ENCODE data around the gene AKAP13.
A peak's percentile ranks its signal among the peaks of the same experiment; 100 is the strongest.
"Not testable (repeated sequence)": the region's sequence is repeated elsewhere in the genome, so short reads cannot be mapped to it uniquely, and the experiment has no call there.

AKAP13 gene

GRCh38 chr15:85430406-85431204 lies 50.2 kb downstream of the AKAP13 start:
- no peak for DNase-seq (ENCODE audit: insufficient read length, low spot score)
- no peak for FAIRE-seq

- no peak for FAIRE-seq
- DNase-seq (ENCODE audit: insufficient read length, low spot score) = no peak
Measured at GRCh38 chr15:85439996-85440395, 59.6 kb downstream of the AKAP13 start.

- DNase-seq (ENCODE audit: insufficient read length, low spot score) (no peak), FAIRE-seq (no peak)
Measured at GRCh38 chr15:85440451-85440850, 60.0 kb downstream of the AKAP13 start.

GRCh38 chr15:85441854-85442253 lies 61.5 kb downstream of the AKAP13 start:
- DNase-seq (ENCODE audit: insufficient read length, low spot score); FAIRE-seq: not testable (repeated sequence)

GRCh38 chr15:85443046-85443445 lies 62.6 kb downstream of the AKAP13 start:
- DNase-seq (ENCODE audit: insufficient read length, low spot score) (no peak), FAIRE-seq (no peak)

GRCh38 chr15:85443593-85444087 lies 63.2 kb downstream of the AKAP13 start:
- FAIRE-seq (peak; percentile 9), DNase-seq (ENCODE audit: insufficient read length, low spot score) (peak; percentile 21)

DNA sequence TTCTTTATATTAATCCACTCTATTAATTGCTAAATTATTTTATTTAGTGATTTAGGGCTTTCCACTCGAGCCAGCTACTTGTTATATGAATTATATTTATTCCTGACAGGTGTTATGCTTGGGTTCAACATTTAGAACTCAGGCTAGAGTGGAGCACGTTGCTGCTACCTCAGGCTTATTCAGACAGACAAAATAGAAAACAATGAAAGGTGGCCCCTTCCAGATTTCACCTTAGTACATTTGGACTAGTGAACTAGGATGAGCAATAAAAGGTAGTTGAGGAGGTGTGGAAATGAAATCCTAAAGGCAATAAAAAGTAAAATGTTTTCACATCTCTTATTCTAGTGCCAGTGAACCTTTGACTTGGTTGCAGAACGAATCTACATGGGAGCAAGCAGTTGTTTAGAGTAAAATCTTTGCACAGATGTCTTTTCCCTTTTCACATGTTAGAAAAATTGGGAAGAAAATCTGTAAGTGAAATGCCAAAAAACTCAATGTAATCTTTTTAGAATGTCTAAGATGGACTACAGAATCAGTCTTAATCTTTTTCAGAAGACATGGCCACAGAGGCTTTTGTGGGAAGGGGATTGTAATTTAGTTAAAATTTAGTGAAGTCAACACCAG lies 63.8 kb downstream of the AKAP13 start:
- FAIRE-seq = no peak

GRCh38 chr15:85445361-85445760 lies 65.0 kb downstream of the AKAP13 start:
- no peak for FAIRE-seq

More for the DNA sequence above, 63.8 kb downstream of the AKAP13 start:
- no peak for DNase-seq (ENCODE audit: insufficient read length, low spot score)

DNA sequence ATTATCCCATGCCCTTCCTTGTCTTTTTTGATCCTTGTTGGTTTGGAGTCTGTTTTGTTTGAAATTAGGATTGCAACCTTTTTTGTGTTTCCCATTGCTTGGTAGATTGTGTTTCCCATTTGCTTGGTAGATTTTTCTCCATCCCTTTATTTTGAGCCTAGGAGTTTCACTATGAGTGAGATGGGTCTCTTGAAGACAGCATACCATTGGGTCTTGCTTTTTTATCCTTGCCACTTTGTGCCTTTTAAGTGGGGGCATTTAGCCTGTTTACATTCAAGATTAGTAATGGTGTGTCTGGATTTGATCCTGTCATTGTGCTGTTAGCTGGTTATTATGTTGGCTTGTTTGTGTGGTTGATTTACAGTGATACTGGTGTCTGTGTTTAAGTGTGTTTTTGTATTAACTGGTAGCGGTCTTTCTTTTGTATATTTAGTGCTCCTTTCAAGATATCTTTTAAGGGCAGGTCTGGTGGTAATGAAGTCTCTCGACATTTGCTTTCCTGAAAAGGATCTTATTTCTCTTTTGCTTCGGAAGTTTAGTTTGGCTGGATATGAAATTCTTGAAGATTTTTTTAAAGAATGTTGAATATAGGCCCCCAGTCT lies 70.8 kb downstream of the AKAP13 start:
- DNase-seq (ENCODE audit: insufficient read length, low spot score) = no peak
- FAIRE-seq = no peak

More at GRCh38 chr15:85445361-85445760, 65.0 kb downstream of the AKAP13 start:
- DNase-seq (ENCODE audit: insufficient read length, low spot score) = no peak

DNA sequence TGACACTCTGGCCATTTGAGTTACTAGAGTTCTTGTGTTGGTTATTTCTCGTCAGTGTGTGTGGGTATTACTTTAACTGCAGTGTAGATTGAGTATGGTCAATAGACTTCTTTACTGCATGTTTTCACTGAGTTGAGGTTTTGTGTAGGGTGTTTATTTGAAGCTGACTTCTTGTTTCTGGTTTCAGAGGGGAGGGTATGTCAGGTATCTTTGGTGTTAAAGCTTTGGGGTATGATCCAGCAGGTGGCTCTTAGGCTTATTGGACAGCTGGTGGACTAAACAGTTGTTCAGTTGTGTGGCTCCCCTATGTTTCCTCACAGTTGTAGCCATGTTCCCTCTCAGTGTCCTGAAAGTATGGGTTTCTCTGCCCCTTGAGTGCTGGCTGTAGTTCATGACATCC lies 72.0 kb downstream of the AKAP13 start:
- DNase-seq (ENCODE audit: insufficient read length, low spot score) (no peak), FAIRE-seq (no peak)

DNA sequence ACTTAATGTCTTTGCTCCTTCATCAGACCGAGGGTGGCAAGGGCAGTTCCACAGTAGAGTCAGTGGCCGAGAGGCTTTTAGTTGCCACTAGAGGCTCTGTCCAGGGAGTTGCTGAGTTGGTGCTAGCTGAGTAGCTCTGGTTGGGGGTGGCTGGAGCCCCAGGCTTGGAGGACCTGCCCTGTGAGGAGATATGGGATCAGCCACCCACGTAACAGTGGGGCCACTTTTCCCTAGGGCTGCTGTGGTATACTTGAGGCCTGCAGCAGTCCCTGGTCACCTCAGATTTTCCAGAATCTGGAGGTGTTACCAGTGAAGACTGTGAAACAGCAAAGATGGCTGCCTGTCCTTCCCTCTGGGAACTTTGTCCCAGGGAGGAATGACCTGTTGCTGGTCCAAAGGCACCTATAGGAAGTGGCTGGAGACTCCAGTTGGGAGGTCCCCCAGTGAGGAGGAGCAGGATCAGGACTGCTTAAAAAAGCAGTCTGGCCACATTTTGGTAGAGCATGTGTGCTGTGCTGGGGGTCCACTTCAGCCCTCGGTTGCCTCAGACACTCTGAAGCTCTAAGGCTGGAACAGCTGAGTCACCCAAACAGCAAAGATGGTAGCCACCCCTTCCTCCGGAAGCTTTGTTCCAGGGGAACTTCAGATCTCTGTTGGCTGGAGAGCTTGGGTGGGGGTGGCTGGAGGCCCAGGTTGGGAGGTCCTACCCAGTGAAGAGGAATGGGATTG lies 72.9 kb downstream of the AKAP13 start:
- DNase-seq (ENCODE audit: insufficient read length, low spot score) (no peak), FAIRE-seq (no peak)

GRCh38 chr15:85454403-85454802 lies 74.0 kb downstream of the AKAP13 start:
- DNase-seq (ENCODE audit: insufficient read length, low spot score) (no peak), FAIRE-seq (no peak)

DNA sequence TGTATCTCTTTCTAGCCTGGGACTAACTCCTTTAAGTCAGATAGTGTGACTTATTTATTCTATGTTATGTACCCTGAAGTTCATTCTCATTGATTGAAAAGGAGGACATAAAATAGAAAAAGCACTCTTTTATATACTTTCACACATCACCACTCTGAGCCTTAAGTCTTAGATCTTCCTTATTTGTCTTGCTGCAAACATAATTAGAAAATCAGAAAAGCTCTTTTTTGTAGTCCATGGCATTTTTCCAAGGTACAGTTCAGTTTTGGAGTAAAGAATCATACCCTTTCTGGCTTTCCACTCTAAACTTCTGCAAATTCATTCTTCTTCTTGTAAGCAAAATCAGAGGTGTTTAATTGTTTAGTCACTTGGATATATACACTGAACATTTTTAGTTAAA lies 75.5 kb downstream of the AKAP13 start:
- no peak for DNase-seq (ENCODE audit: insufficient read length, low spot score)
- no peak for FAIRE-seq

DNA sequence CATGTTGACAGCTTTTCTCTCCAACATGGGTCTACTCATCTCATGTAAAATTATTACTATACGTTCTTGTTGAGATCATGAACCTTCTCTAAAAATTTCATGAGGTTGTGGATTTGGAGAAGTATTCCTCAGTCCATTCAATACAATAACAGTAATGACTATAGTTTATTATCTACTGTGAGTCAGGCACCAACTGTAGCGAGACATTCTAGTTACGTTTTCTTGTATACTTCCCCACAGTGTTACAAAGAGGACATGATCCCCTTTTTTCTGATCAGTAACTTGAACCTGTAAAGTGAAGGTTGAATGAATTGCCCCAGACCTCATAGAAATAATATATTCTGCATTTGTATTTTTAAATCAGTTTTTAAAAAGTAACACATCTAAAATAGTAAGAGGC lies 76.4 kb downstream of the AKAP13 start:
- DNase-seq (ENCODE audit: insufficient read length, low spot score) (no peak), FAIRE-seq (no peak)

GRCh38 chr15:85457392-85457968 lies 77.1 kb downstream of the AKAP13 start:
- FAIRE-seq (no peak), DNase-seq (ENCODE audit: insufficient read length, low spot score) (no peak)

DNA sequence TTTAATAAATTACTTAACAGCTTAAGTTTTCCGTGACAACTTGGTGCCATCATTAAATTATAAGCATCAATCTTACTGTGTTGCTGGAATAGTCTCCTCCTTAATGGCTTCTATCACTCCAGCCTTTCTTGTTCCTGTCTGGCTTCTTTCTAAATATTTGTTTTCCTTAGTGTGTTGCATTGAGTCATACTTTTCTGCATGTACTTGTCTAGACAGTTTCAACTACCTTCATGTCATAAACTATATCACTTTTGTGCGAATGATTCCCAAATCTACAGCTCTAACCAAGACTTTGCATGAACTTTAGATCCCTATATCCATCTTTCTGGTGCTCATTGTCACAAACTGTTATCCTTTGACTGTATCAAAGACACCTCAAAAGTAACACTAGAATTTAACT lies 78.4 kb downstream of the AKAP13 start:
- DNase-seq (ENCODE audit: insufficient read length, low spot score) (no peak), FAIRE-seq (no peak)

DNA sequence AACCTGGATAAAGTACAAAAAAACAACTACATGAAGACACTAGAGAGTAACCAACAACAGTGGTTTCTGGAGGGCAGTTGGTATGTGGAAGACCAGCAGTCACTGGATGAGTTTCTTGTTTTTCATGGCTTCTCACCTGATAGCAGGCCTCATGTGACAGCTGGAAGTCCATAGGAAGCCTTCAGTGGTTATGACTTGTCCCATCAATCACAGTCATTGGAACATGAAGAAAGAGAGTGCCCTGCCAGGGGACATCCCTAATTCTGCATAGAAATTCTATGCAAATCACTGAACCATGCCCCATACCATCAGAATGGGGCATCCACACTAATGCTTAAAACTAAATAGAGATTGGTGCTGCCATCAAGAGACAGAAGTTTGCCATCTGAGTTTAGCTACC lies 81.6 kb downstream of the AKAP13 start:
- FAIRE-seq = no peak

DNA sequence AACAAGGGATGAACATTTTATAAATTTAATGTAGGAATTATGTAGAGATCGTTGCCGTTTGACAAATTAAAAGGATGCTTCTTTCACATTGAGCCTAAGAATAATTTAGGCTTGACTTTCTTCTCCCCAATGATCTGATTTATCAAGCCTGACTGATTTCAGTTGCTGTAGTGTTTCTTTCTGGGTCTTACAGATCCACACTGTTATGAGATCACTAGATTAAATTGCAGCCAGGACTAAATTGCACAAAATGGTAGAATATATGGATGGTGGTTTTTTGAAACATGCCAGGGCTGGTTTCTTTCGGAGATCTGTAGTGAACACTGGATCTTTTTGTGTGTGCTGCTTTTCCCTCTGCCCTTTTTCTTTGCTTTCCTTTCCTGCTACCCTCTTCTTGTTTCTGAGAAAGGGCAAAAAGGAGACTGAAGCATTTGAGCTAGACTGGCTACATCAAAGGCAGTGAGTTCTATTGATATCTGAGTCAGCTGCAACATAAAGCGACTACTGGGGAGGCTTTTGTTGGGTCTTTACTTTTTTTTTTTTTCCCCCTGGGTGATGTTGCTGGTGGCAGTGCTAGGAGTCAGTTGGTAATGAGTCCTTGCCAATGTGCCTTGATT lies 83.0 kb downstream of the AKAP13 start:
- DNase-seq (ENCODE audit: insufficient read length, low spot score) (no peak), FAIRE-seq (no peak)

More for the DNA sequence above, 81.6 kb downstream of the AKAP13 start:
- no peak for DNase-seq (ENCODE audit: insufficient read length, low spot score)

DNA sequence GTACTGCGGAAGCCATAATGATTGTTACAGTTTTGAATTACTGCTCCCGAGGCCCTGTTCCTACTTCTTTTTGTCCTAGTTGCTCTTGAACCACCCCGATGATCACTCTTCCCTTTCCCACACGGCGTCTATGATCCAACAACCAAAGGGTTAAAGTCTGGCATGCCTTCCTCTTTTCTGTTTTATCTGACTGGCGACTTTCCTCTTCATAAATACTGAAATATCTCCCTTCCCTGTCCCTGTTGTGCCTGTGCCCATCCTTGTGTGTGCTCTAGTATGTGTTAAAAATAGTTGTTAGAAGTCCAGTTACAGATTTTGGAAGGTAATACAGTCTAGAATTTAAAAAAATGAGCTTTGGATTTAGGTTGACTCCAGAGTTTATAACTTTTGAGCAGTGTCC lies 83.6 kb downstream of the AKAP13 start:
- FAIRE-seq (no peak), DNase-seq (ENCODE audit: insufficient read length, low spot score) (no peak)

- DNase-seq (ENCODE audit: insufficient read length, low spot score) (no peak), FAIRE-seq (no peak)
Measured at GRCh38 chr15:85464471-85464870, 84.1 kb downstream of the AKAP13 start.

All from HTR-8/SVneo (cell line).